HUDEP-2 (cell line): ENCODE results near the gene TMEM200B.
"Not testable (repeated sequence)": the region's sequence is repeated elsewhere in the genome, so short reads cannot be mapped to it uniquely, and the experiment has no call there.

ENCODE experiments used
- DNase-seq, 76 experiments: peaks; one replicate each; lab custom pipeline; 2025; ENCODE audit not compliant: unreplicated experiment in 76 of 76; lab: John Stamatoyannopoulos, UW

The TMEM200B gene

DNA sequence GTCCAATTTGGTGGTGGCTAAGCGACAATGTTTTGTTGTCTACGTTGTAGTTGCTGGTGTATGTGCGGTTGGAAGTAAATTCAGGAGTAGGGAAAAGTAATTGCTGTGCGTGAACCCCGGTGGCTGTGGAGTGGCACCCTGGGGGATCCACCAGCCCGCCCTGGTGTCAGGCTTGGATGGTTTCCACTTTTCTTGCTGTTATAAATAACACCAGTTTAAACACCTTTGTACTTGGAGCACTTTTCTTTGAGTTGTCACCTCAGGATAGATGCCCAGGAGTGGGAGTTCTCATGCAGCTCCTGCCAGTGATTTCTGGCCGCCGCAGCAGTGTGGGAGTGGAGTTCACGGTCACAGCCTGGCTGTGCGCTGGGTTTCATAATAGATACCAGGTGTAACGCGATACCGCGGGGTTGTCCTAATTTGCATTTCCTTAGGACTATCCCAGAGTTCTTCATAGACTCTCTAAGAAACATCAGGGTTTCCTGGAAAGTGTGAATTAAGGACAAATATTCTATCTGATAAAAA lies 12.8 kb upstream of the TMEM200B start:
- DNase-seq, result no peak

DNA sequence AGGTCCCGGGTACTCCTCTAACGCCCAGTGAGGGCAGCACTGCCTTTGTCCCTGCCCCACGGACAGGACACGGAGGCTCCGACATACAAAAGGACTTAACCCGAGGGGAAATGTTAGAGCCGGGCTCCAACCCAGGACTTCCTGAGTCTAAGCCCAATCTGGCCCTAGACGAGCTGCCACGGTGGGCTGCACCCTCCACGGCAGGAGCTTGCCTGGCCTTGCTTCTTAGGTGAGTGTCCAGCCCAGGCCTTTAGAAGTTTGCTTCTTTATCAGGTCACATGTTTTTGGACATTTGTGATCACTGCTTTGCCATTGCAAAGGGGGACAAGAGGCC lies 11.0 kb upstream of the TMEM200B start:
- DNase-seq, result no peak

DNA sequence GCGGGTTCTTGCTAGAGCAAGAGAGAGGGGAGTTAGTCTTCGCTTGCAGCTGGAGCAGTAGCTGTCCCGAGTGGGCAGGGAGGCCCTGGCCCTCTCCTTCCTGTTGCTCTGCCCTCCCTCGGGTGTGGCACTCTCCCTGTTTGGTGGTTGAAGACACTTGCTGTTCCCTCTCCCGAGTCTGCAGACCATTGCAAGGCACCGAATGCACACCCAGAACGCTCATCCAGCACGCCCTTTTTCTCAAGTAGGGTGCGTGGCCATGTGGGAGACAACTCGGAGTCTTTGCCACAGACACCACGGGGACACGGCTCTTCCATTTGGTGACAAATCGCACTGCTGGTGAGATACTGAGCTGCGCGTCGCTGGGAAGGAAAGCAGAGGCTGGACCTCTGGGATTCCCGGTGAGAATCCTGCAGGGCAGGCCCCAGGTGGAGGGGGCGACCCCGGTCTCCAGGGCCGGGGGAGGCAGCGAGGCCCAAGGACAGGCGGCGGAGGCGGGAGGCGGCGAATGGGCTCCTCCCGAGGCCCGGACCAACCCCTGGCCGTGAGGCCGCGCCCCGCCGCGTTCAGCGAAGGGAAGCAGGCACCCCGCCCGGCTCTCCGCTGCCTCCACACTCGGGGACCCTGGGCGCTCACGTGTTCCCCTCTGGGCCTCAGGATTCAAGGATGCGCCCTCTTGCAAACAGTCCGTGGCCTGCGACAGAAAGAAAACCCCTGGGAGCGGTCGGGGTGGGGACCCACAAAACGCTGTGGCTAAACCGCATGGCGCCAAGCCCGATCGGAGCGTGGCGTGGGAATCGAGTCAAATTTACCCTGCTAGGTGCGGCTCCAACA lies 10.4 kb upstream of the TMEM200B start:
- DNase-seq, result peak in 1 of 76 experiments; percentile 5

DNA sequence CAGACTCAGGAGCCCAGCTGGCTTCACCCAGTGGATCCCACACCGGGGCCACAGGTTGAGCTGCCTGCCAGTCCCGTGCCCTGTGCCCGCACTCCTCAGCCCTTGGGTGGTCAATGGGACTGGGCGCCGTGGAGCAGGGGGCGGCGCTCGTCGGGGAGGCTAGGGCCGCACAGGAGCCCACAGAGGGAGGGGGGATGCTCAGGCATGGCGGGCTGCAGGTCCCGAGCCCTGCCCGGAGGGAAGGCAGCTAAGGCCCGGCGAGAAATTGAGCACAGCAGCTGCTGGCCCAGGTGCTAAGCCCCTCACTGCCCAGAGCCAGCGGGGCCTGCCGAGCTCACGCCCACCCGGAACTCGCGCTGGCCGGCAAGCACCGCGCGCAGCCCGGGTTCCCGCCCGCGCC lies 7.4 kb upstream of the TMEM200B start:
- not testable (repeated sequence) for DNase-seq

DNA sequence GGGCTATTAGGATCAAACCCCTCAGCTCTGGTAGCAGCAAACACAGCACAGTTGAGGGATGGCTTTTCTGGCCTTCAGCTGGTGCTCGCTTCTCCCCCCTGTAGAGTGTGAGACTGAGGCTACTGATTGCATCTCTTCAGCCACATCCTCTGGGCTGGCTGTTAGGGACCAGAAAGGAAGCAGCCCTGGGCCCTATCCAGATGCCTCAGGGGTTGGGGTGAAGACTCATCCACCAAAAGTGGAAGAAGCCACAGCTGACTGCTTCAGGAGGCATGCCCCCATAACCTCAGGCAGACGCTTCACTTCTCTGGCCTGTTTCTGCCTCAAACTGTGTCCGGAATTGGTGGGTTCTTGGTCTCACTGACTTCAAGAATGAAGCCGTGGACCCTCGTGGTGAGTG lies 6.2 kb upstream of the TMEM200B start:
- no peak for DNase-seq

DNA sequence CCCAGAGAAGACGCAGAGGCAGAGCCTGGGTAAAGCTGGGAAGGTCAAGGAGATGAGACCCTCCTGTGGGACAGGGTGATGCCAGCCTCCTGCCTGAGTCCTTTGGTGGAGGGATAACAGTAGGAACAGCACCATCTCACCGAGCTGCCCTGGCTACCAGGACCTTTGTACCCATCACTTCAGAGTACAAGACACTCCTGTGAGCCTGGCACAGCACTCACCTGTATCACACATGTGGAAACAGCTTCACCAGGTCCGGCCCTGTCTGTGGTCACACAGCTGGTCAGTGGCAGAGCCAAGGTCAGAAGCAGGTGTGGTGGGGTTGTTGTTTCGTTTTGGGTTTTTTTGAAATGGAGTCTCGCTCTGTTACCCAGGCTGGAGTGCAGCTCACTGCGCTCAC lies 5.0 kb upstream of the TMEM200B start:
- no peak for DNase-seq

DNA sequence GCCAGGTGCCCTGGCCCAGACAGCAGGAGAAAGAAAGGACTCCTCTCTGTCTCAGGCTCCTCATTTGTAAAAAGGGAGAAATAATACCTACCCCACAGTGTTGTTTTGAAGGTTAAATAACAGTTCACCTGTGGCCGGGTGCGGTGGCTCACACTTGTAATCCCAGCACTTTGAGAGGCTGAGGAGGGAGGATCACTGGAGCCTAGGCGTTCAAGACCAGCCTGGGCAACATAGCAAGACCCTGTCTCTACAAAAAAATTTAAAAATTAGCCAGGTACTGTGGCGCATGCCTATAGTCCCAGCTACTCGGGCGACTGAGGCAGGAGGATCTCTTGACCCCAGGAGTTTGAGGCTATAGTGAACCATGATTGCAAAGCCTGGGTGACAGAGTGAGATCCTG lies 2.5 kb upstream of the TMEM200B start:
- DNase-seq, result no peak

DNA sequence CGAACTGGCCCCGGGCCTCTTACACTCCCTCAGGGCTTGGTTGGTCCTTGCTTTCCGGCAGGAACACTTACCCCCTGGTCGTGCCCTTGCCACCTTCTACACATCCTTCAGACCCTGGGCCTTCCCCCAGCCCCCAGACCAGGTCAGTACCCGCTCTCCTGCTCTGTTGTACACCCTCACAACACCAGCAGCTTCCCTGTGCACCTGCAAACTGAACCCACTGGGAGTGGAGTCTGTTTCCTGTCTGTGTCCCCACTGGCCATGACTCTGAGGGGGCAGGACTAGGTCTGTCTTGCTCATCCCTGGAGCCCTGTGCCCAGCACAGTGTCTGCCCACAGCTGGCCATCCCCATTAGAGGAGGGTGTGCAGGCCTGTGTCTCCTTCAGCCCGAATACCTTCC lies 2.1 kb upstream of the TMEM200B start:
- no peak for DNase-seq

DNA sequence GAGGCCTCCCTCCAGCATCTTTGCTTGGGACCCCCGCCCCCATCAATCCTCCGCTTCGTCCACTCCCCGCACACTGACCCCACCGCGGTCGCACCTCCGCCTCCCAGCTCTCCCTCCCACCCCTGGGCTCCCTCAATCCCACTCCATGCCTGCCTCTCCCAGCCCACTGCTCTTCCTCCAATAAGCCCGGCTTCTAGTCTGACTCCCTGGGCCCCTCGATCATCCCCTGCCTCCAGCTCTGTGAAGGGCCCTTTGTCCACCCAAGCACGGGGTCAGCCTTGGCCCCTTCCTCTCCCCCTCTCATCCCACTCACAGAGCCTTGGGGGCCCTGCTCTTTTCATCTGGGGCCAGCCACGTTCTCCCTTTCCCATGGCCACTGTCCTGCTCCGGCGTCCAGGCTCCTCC lies 1.5 kb upstream of the TMEM200B start:
- DNase-seq, result no peak

DNA sequence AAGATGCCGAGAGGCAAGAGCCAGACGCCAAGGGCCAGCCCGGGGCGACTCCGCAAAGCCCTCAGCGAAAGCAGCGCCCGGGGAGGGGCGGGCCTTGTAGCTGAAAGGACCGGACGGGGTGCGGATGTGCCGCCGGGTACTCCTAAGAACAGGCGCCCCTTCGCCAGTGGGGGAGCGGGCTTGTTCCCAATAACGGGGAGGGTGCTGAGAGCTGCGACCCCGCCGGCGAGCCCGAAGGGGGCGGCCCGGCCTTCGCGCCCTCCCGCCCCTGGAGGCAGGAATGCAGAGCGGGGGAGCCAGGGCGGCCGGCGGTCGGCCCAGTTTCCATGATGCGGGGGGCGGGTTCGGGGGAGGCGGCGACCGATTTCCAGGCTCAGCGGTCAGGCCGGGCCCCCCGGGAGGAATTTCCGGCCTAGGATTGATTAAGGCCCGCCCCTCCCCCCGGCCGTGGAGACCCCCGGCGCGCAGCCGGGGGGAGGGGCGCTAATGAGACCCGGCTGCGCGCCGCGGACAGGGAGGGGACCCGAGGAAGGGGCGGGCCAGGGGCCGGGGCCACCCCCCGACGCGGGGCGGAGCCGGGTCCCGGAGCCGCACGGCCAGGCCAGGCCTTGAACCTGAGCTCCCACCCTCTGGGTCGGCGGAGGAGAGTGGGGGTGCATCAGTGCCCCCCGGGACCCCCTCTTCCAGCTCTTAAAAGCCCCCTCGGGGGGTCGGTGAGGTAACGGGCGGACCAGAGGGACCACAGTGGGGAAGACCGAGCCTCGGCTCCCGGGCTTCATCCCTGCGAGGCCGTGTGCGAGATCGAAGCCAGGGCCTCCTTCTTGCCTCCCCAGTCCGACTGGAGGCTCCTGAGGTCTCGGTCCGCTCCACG lies 898 bp upstream of the TMEM200B start:
- DNase-seq, result peak in 47 of 76 experiments; percentile 6 to 73 (median 40)

DNA sequence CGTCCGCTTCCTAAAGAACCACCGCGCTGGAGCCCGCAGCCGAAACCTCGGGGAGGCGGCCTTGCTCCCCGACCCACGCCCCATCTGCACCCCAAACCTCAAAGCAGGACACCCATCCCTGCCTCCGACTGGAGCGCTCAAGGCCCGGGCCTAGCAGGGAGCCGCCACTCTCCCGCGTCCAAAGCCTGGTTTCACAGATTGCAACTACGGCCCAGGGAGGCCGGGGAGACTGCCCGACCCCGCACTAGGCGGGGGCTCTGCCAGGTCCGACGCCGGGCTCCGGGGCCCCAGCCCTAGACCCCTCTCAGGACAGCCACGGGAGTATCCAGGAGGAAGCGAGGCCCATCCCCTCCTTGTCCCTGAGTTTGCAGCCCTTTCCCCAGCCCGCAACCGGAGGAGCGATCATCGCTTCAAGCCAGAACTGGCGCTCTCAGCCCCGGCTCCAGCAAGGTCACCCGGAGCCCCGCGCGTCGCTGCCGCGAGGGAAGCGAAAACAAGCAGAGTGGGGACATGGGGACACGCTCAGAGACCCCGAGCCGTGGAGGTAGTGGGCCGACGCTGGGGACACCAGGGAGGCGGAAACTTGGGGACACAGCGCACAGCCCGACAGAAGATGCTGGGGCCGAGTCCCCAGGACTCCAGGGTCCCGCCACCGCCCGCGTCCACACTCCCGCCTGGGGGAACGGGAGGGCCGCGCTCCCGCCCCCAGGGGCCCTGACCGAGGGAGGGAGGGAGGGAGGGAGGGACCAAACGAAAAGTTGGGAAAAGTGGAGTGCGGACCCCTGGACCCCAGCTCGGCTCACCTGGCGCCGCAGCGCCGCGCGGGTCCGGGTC lies 433 bp downstream of the TMEM200B start:
- peak in 10 of 76 experiments; percentile 9 to 45 (median 24) for DNase-seq

DNA sequence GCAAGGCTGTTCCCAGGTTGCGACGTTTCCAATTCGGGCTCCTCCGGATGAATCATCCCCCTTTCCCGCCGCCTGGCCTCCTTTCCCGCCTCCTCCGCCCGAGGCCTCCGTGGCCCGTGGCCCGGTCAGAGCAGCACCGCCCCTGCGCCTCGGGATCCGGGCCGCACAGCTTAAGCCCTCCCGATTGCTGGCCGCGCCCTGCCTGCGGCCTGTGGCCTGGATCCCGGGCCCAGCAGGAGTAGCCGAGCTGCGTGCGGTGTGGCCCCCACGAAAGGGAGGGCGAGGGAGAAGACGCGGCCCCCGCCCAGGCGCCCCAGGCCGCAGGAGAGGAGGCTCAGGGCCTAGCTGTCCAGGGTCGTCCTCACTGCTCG lies 1.0 kb downstream of the TMEM200B start:
- DNase-seq, result peak in 7 of 76 experiments; percentile 12 to 38 (median 23)

DNA sequence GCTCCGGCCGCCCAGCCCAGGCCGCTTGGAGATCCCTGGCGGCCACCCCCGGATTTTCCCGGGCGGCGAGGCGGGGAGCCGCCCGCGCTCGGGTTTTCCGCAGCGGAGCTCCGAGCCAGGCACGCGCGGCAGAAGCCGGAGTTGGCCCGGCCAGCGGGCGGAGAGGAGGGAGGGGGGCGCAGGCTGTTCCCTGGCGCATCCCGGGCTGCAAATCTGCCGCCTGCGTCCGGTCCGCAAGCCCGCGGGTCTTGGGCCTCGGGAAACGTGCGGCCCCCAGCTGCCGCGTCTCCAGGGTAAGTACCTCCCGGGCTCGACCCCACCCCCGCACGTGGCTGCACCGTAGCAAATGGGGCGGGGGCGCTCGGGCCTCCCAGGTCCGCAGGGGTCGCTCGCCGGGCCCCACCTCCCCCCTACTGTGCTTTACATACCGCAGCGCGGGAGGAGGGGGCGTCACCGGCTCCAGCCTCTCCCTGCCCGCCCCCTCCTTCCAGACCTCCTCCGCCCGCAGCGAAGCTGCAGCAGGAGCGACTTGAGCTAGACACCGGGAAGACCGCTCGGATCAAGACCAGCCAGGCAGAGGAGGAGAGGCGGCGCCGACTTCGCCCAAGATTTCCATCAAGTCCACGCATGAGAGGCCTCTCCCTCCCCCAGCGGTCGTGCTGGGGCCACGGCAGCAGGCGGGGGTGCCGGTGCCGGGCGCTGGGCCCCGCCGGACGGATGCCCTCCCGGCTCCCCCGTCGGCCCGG lies 1.6 kb downstream of the TMEM200B start:
- peak in 4 of 76 experiments; percentile 13 to 38 (median 24) for DNase-seq

DNA sequence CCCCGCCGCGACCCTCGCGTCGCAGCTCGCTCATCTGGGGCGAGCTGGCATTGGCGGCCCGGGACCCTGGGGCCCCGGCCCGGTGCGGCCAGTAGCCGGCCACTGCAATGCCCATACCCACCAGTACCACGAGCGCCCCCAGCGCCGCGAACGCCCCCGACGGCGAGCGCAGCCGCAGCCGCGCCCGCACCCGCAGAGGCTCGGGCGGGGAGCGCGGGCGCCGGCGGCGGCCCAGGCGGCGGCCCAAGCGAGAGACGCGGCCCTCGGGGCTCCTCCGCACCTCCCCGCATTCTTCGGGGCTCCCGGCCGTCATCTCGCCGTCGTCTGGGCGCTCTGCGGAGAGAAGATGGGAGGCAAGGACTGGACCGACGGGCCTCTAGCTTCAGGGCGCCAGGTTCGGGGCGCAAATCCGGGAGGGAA lies 2.2 kb downstream of the TMEM200B start:
- DNase-seq, result peak in 1 of 76 experiments; percentile 38

DNA sequence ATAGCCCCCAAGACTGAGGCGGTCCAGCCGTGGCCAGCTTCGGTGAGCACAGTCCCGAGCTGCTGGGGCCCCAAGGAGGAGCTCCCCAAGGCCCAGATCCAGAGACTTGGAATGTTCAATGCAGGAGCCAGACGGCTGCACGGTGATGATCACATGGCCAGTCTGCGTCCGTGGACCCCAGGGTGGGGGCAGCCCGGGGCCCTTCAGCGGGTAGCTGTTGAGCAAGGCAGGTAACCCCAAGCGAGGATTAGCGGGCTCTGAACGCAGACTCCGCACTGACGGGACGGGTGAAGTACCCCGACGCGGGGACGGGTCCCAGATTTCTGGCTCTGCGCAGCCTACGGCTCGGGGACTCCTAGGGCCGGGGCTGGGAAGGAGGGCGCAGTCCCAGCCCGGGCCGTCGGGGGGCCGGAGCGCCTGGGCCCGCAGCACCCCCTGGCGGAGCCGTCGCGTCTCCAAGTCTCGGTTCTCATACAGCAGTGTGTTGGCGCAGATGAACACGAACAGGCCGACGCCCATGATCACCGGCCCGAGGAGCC lies 2.7 kb downstream of the TMEM200B start:
- peak in 63 of 76 experiments; percentile 3 to 79 (median 53) for DNase-seq

DNA sequence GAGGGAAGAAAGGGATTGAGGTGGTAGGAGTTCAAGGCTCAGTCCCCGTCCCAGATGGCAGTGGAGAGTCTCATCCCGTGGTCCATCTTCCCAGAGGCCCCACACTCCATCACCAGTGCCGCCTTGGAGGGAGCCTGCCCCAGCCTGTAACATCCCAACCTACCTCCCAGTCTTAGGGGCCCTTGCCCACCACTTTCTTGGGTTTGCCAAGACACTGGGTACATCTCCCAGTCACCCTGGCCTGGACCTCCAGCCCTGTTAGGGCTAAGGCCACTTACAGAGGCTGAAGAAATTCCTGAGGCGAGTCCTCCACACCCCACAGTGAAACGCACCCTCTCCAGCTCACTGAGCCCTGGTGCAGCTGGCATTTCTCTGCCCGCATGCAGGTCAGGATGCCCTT lies 3.3 kb downstream of the TMEM200B start:
- no peak for DNase-seq

DNA sequence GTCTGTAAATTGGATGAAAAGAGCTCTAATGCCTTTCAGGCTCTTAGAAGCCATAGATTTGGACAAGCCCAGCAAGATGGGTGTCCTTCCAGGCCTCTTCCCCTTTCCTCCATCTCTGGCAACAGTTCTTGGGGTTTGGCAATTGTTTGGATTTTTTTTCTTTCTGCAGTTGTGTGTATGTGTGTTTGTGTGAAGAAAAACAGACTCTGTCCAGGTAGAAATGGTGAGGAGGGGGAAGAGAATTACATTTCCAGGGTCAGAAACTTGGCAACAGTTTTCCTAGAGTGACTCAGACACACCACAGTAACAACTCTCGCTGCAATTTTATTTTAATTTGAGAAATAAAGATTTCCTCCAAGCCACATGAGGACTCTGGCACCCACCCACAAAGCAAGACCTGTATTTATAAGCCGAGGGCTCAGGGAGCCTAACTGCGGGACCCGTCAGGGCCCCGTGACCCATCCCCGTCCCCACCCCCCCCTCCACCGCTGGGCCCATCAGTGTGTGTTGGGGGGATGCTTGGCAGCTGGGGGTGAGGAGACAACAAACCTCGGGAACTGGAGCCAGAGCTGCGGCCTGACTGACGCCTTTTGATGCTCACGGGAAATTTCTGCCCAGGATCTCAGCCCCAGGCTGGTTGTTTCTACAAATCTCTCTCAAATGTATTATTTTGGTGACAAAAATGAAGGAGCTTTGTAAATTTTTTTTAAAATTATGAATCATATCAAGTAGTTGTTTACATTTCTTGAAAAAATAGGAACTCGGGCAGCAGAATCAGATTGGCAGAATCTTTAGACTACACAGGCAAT lies 4.4 kb downstream of the TMEM200B start:
- DNase-seq, result no peak

DNA sequence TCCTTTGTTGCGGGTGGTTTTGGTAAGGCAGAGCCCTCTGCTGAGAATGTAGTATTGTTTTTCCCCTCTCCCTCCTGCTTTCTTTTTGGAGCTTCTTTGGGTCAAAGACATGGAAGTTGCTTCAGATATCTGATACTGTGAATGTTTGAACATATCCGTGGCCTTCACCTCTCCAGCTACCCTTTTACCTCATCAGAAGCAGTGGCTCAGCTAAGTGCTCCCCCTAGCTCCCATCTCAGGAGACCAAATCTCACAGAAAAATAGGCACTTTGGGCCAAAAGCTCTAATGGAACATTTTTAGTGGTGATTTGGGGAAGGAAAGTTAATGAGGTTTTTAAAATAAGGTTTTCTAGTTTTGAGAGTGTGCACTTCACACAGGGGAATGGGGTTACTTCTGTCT lies 6.3 kb downstream of the TMEM200B start:
- no peak for DNase-seq

DNA sequence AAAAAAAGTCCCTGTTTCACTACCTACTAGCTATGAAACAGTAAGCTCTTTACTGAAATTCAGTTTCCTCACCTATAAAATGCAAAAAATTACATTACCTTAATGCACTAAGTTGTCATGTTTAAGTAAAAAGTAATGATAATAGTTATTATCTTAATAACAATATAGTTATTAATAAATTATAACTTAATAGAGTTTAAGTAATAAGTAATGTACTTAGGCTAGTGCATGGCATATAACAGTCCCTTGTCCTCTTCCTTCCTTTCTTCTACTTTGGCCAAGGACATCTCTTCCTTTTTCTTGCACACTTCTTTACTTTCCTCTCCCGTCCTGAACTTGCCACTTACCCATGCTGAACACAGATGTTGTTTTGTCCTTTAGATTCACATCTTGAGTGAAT lies 9.0 kb downstream of the TMEM200B start:
- DNase-seq, result no peak
